ENCODE measurements around the gene RSKR.
A peak's percentile ranks its signal among the peaks of the same experiment; 100 is the strongest.
"Not testable (repeated sequence)": the region's sequence is repeated elsewhere in the genome, so short reads cannot be mapped to it uniquely, and the experiment has no call there.

Gene RSKR

GRCh38 chr17:28613931-28614381, at the start of gene RSKR:
Gene RSKR (minus strand): TSS chr17:28614185. CDS start chr17:28614161, 24 bp downstream.
- DNase-seq, result peak; percentile 22

GRCh38 chr17:28663723-28664122, 49.7 kb upstream of the RSKR start:
- DNase-seq, result no peak

- no peak for DNase-seq
Observed at GRCh38 chr17:28662527-28662829, 48.5 kb upstream of the RSKR start.

- peak; percentile 89 for DNase-seq
Observed at GRCh38 chr17:28661635-28662526, 47.9 kb upstream of the RSKR start, which contains the start of the genes SDF2 and SUPT6H. Gene SDF2 (minus strand): TSS chr17:28661906. CDS start chr17:28661876, 30 bp downstream. Gene SUPT6H (plus strand): TSS chr17:28662205. CDS start chr17:28673402, 11,197 bp downstream.

GRCh38 chr17:28659497-28659881, 45.5 kb upstream of the RSKR start:
- DNase-seq, result not testable (repeated sequence)

GRCh38 chr17:28658766-28659496, 44.9 kb upstream of the RSKR start:
- DNase-seq, result not testable (repeated sequence)

- not testable (repeated sequence) for DNase-seq
Observed at GRCh38 chr17:28658342-28658741, 44.4 kb upstream of the RSKR start.

- DNase-seq, result no peak
Observed at GRCh38 chr17:28657756-28658155, 43.8 kb upstream of the RSKR start.

GRCh38 chr17:28655160-28655559, 41.2 kb upstream of the RSKR start:
- no peak for DNase-seq

GRCh38 chr17:28648698-28649097, 34.7 kb upstream of the RSKR start:
- DNase-seq, result no peak

- DNase-seq, result peak; percentile 69
Observed at GRCh38 chr17:28646039-28646754, 32.2 kb upstream of the RSKR start.

- peak; percentile 55 for DNase-seq
Observed at GRCh38 chr17:28645576-28645939, 31.6 kb upstream of the RSKR start.

GRCh38 chr17:28644787-28645575, 31.0 kb upstream of the RSKR start, which contains the start of gene BLTP2:
Gene BLTP2 (minus strand): TSS chr17:28645158. CDS start chr17:28645056, 102 bp downstream.
- peak; percentile 96 for DNase-seq

GRCh38 chr17:28643983-28644786, 30.2 kb upstream of the RSKR start:
- peak; percentile 71 for DNase-seq

GRCh38 chr17:28641579-28641978, 27.6 kb upstream of the RSKR start:
- peak; percentile 61 for DNase-seq

GRCh38 chr17:28635506-28635905, 21.5 kb upstream of the RSKR start:
- no peak for DNase-seq

- peak; percentile 42 for DNase-seq
Observed at GRCh38 chr17:28634206-28634865, 20.4 kb upstream of the RSKR start.

- DNase-seq, result no peak
Observed at GRCh38 chr17:28626818-28627217, 12.8 kb upstream of the RSKR start.

GRCh38 chr17:28624148-28624547, 10.2 kb upstream of the RSKR start:
- no peak for DNase-seq

- no peak for DNase-seq
Observed at GRCh38 chr17:28623696-28624095, 9.7 kb upstream of the RSKR start.

- DNase-seq, result no peak
Observed at GRCh38 chr17:28622186-28622585, 8.2 kb upstream of the RSKR start.
